ENCODE measurements around the gene HMGN4.
"Not testable (repeated sequence)": the region's sequence is repeated elsewhere in the genome, so short reads cannot be mapped to it uniquely, and the experiment has no call there.

The HMGN4 gene
- 77.7 to 183 reads per million in 2 donors for total RNA-seq

GRCh38 chr6:26537846-26538571 is at the start of gene HMGN4:
Gene HMGN4 (plus strand): TSS chr6:26538366. CDS start chr6:26545207, 6,841 bp downstream.
- peak; percentile 67 for DNase-seq

- DNase-seq: no peak
Observed at GRCh38 chr6:26489996-26490964, 47.9 kb upstream of the HMGN4 start.

- no peak for DNase-seq
Observed at GRCh38 chr6:26491604-26492003, 46.6 kb upstream of the HMGN4 start.

- no peak for DNase-seq
Observed at GRCh38 chr6:26493258-26493657, 44.9 kb upstream of the HMGN4 start.

- no peak for DNase-seq
Observed at GRCh38 chr6:26494117-26494516, 44.0 kb upstream of the HMGN4 start.

- no peak for DNase-seq
Observed at GRCh38 chr6:26495281-26495680, 42.9 kb upstream of the HMGN4 start.

- no peak for DNase-seq
Observed at GRCh38 chr6:26497610-26498009, 40.6 kb upstream of the HMGN4 start.

GRCh38 chr6:26500102-26500501 is 38.1 kb upstream of the HMGN4 start, which contains the start of gene BTN1A1:
Gene BTN1A1 (plus strand): TSS chr6:26500303. CDS start chr6:26501287, 984 bp downstream.
- DNase-seq: no peak

GRCh38 chr6:26501482-26501986 is 36.6 kb upstream of the HMGN4 start:
- DNase-seq: peak; percentile 17

- no peak for DNase-seq
Observed at GRCh38 chr6:26502165-26502564, 36.0 kb upstream of the HMGN4 start.

GRCh38 chr6:26502626-26503025 is 35.5 kb upstream of the HMGN4 start:
- DNase-seq: no peak

GRCh38 chr6:26507658-26508057 is 30.5 kb upstream of the HMGN4 start:
- no peak for DNase-seq

GRCh38 chr6:26511033-26511432 is 27.1 kb upstream of the HMGN4 start:
- not testable (repeated sequence) for DNase-seq

- DNase-seq: no peak
Observed at GRCh38 chr6:26514984-26515383, 23.2 kb upstream of the HMGN4 start.

- no peak for DNase-seq
Observed at GRCh38 chr6:26516481-26517427, 21.4 kb upstream of the HMGN4 start.

GRCh38 chr6:26519359-26519758 is 18.8 kb upstream of the HMGN4 start:
- no peak for DNase-seq

- DNase-seq: no peak
Observed at GRCh38 chr6:26520237-26520849, 17.8 kb upstream of the HMGN4 start.

GRCh38 chr6:26520850-26521599 is 17.1 kb upstream of the HMGN4 start:
- peak; percentile 82 for DNase-seq

- peak; percentile 55 for DNase-seq
Observed at GRCh38 chr6:26521600-26522391, 16.4 kb upstream of the HMGN4 start.
